Measurements from ENCODE around the gene CLEC4M. TPM values are rescaled to one million over a fixed set of nuclear protein-coding genes. Genes with fewer than 3 reads are reported as not detected.

CLEC4M gene
- total RNA-seq, 4 donors from 2014 or later = 0.13 TPM; not detected in 3

DNA sequence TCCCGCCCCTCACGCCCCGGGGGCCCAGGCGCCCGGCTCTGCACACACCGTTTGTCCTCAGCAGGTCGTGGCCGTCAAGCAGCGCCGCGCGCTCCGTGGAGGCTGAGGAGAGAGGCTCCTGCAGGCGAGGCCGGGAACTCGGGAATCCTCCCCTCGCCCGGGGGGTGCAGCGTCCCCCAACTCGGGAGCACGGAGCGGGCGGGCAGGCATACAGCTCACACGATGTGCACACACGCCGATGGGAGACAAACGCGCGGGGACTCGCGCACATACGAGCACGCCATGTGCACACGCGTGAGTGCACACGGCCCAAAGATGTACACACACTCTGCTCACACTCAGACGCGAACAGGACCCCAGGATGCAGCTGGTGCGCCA, 31.8 kb upstream of the CLEC4M start:
- Histone ChIP-seq H3K27me3 (peaks cover 11% of the 10 kb centered on the region), H3K9me3 (no peaks in the 10 kb centered on the region), H3K27ac (no peak overlapping the region), H3K4me3 (replicated peaks in 1 of 3) (no peak overlapping the region), H3K36me3 (no peaks in the 10 kb centered on the region), H3K4me1 (no peaks in the 10 kb centered on the region)
- TF ChIP-seq POLR2A (IDR thresholded peaks at IDR 0.05) = no peak
- TF ChIP-seq, protein P1, sequence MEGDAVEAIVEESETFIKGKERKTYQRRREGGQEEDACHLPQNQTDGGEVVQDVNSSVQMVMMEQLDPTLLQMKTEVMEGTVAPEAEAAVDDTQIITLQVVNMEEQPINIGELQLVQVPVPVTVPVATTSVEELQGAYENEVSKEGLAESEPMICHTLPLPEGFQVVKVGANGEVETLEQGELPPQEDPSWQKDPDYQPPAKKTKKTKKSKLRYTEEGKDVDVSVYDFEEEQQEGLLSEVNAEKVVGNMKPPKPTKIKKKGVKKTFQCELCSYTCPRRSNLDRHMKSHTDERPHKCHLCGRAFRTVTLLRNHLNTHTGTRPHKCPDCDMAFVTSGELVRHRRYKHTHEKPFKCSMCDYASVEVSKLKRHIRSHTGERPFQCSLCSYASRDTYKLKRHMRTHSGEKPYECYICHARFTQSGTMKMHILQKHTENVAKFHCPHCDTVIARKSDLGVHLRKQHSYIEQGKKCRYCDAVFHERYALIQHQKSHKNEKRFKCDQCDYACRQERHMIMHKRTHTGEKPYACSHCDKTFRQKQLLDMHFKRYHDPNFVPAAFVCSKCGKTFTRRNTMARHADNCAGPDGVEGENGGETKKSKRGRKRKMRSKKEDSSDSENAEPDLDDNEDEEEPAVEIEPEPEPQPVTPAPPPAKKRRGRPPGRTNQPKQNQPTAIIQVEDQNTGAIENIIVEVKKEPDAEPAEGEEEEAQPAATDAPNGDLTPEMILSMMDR (IDR thresholded peaks at IDR 0.05) = no peak
- no peak for DNase-seq
- intact Hi-C loops (cut with DNase I) = no loop called here
- 60 to 74% methylated on average over 15 to 19 of the region's 39 CpGs for WGBS, 2 donors

DNA sequence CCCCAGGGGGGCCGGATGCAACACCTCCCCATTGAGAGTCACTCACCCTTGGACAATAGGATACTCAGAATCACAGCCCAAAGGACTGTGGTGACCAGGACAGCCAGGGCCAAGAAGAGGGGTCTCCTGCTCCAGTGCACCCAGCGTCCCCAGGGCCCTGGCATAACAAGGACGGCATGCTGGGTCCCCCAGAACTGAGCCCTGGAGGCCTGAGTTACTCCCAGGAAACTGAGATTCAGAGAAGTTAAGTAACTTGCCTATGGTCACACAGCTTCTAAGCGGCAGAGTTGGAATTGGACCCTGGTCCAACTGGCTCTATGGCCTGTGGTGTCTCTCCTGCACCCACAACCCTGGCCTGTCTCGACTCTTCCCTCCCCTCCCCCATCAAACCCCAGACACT, 31.4 kb upstream of the CLEC4M start:
- no peak overlapping the region for H3K4me3 ChIP-seq (replicated peaks in 1 of 3)
- no peak overlapping the region for H3K27ac ChIP-seq
- H3K4me1 ChIP-seq = no peaks in the 10 kb centered on the region
- no peak for TF ChIP-seq POLR2A (IDR thresholded peaks at IDR 0.05)
- TF ChIP-seq, protein P1 (IDR thresholded peaks at IDR 0.05) = no peak
- H3K9me3 ChIP-seq = no peaks in the 10 kb centered on the region
- intact Hi-C loops (cut with DNase I) = no loop called here
- no peaks in the 10 kb centered on the region for H3K36me3 ChIP-seq
- no peak for DNase-seq
- H3K27me3 ChIP-seq = peaks cover 11% of the 10 kb centered on the region
- WGBS, 2 donors = 54 to 62% methylated on average over 4 to 5 of the region's 5 CpGs

DNA sequence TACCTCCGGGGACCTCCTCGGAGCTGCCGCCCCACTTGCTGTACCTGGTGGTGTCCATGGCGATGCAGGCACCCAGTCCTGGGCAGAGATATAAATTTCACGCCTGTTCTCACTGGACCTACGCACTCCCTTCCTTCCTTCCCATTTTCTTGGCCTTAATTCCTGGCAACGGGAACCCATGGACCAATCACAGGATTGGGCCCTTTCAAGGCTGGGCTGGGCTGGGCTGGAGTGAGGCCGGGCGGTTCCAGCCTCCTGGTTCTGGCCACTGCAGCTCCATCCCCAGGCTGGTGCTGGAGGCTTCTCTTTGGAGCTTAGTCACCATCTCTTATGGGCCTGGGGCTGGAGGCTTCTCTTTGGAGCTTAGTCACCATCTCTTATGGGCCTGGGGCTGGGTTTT, 31.0 kb upstream of the CLEC4M start, which contains the start of gene CLEC4G:
TSS of gene CLEC4G (minus strand) at position 66 of the 400 bp plus-strand sequence. CDS start at position 58, 8 bp downstream.
- H3K27ac ChIP-seq = no peak within 1 kb of the TSS
- no peaks in the 10 kb centered on the region for H3K9me3 ChIP-seq
- no peak for DNase-seq
- TF ChIP-seq, protein P1 (IDR thresholded peaks at IDR 0.05) = no peak
- TF ChIP-seq POLR2A (IDR thresholded peaks at IDR 0.05) = no peak
- H3K4me1 ChIP-seq = no peaks in the 10 kb centered on the region
- intact Hi-C loops (cut with DNase I) = no loop called here
- H3K4me3 ChIP-seq (replicated peaks in 1 of 3) = no peak within 1 kb of the TSS
- WGBS, 2 donors = 60 to 62% methylated on average over 9 of the region's 9 CpGs
- peaks cover 11% of the 10 kb centered on the region for H3K27me3 ChIP-seq
- H3K36me3 ChIP-seq = no peaks in the 10 kb centered on the region

DNA sequence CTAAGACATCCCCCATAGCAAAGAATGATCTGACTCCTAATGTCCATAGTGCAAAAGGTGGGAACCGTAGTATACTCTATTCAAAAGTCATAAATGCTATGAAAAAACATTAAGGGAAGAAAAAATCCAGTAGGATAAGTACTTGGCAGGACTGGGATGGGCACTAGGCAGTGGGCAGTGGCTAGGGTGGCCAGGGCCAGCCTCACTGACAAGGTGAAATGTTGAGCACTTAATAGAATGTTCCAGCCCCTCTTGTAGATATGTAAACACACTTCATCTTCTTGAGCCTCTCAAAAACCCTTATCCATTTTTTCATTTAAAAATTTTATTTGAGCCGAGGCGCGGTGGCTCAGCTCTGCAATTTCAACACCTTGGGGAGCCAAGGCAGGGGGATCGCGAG, 29.7 kb upstream of the CLEC4M start:
- no peaks in the 10 kb centered on the region for H3K9me3 ChIP-seq
- peaks cover 11% of the 10 kb centered on the region for H3K27me3 ChIP-seq
- intact Hi-C loops (cut with DNase I) = no loop called here
- H3K36me3 ChIP-seq = no peaks in the 10 kb centered on the region
- no peak for TF ChIP-seq POLR2A (IDR thresholded peaks at IDR 0.05)
- TF ChIP-seq, protein P1 (IDR thresholded peaks at IDR 0.05) = no peak
- H3K4me3 ChIP-seq (replicated peaks in 1 of 3) = no peak overlapping the region
- WGBS, 2 donors = 67 to 68% methylated on average over 6 of the region's 6 CpGs
- no peaks in the 10 kb centered on the region for H3K4me1 ChIP-seq
- no peak overlapping the region for H3K27ac ChIP-seq
- no peak for DNase-seq

DNA sequence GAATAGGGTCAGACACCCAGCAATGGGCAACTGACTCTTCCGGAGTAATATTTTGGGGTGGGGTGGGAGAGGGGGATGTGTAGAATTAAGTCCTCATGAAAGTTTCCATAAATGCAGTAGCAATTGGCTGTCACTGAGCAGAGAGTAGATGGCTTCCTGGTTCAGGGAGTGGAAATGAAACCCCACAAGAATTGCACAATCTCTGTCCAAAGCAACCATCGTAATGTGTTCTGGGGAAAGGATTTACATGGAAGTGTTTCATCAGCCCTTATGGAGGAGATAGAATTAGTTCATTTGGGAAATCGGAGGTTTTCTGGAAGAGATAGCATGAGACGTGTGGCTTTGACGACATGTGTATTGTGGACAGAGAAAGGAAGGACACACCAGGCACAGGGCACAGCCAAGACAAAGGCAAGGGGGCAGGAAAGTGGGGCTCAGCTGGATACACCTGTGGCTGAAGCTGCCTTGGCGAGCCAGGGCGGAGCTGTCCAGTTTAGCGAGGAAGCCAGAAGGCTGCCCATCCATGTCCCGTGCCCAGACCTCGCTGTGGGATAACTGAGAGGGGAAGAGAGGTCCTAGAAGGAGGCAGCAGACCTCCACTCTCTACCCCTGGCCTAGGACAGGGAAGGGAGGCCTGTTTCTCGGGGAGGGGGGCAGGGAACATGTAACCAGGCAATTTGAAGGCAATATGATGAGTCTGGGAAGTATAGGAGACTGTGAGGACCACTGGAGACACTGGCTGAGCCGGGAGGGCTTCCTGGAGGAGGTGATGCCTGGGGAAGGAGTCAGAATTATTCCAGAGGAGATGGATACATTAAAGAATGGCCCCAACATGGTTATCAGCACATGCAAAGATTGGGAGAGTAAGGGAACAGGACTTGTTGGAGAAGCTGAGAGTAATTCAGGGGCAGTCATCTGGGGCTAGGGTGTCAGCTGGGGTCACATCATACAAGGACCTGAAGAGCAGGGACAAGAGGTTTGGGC, 28.5 kb upstream of the CLEC4M start:
- WGBS, 2 donors = 58 to 61% methylated on average over 12 of the region's 12 CpGs
- Histone ChIP-seq H3K27ac (no peak overlapping the region), H3K9me3 (no peaks in the 10 kb centered on the region), H3K27me3 (peaks cover 11% of the 10 kb centered on the region), H3K4me1 (no peaks in the 10 kb centered on the region), H3K4me3 (replicated peaks in 1 of 3) (no peak overlapping the region), H3K36me3 (no peaks in the 10 kb centered on the region)
- intact Hi-C loops (cut with DNase I) = no loop called here
- TF ChIP-seq, protein P1 (IDR thresholded peaks at IDR 0.05) = no peak
- no peak for TF ChIP-seq POLR2A (IDR thresholded peaks at IDR 0.05)
- no peak for DNase-seq
